HG03025 (cell line): ENCODE data around the gene LHX5.

Experiments used
- ATAC-seq: cut with Tn5 transposase; IDR thresholded peaks from one replicate; pipeline ENCODE4 v1.9.1; 2021; ENCODE audit warnings: mild to moderate bottlenecking, moderate library complexity; ENCODE audit not compliant: unreplicated experiment, low FRiP score

The LHX5 gene

GRCh38 chr12:113466454-113467141 is 5.1 kb downstream of the LHX5 start:
- no peak for ATAC-seq

- no peak for ATAC-seq
Observed at GRCh38 chr12:113465808-113466453, 5.7 kb downstream of the LHX5 start.

- ATAC-seq = no peak
Observed at GRCh38 chr12:113464852-113465719, 6.6 kb downstream of the LHX5 start.

- no peak for ATAC-seq
Observed at GRCh38 chr12:113464452-113464775, 7.3 kb downstream of the LHX5 start.

GRCh38 chr12:113463746-113464451 is 7.8 kb downstream of the LHX5 start:
- ATAC-seq = no peak

- ATAC-seq = no peak
Observed at GRCh38 chr12:113462998-113463745, 8.5 kb downstream of the LHX5 start.

- ATAC-seq = no peak
Observed at GRCh38 chr12:113462117-113462774, 9.4 kb downstream of the LHX5 start.

- ATAC-seq = no peak
Observed at GRCh38 chr12:113461666-113462065, 10.0 kb downstream of the LHX5 start.

GRCh38 chr12:113459981-113460380 is 11.7 kb downstream of the LHX5 start:
- ATAC-seq = no peak

GRCh38 chr12:113457710-113458109 is 14.0 kb downstream of the LHX5 start:
- ATAC-seq = no peak

GRCh38 chr12:113457185-113457584 is 14.5 kb downstream of the LHX5 start:
- no peak for ATAC-seq

GRCh38 chr12:113456761-113457160 is 14.9 kb downstream of the LHX5 start:
- no peak for ATAC-seq

GRCh38 chr12:113456199-113456598 is 15.5 kb downstream of the LHX5 start:
- ATAC-seq = no peak

GRCh38 chr12:113453330-113453729 is 18.3 kb downstream of the LHX5 start:
- no peak for ATAC-seq

- no peak for ATAC-seq
Observed at GRCh38 chr12:113452458-113452857, 19.2 kb downstream of the LHX5 start.

- no peak for ATAC-seq
Observed at GRCh38 chr12:113449839-113450238, 21.8 kb downstream of the LHX5 start.

GRCh38 chr12:113449299-113449698 is 22.4 kb downstream of the LHX5 start:
- ATAC-seq = no peak

GRCh38 chr12:113448873-113449272 is 22.8 kb downstream of the LHX5 start:
- ATAC-seq = no peak

GRCh38 chr12:113445544-113446171 is 26.0 kb downstream of the LHX5 start:
- ATAC-seq = no peak
